HG02840 (cell line): ENCODE data around the gene ZNF511.
"Not testable (repeated sequence)": the region's sequence is repeated elsewhere in the genome, so short reads cannot be mapped to it uniquely, and the experiment has no call there.

Experiments
- ATAC-seq: cut with Tn5 transposase; IDR thresholded peaks from one replicate; pipeline ENCODE4 v1.9.1; 2021; ENCODE audit warnings: mild to moderate bottlenecking, moderate library complexity, moderate number of reproducible peaks; ENCODE audit not compliant: unreplicated experiment, low FRiP score

Gene ZNF511

DNA sequence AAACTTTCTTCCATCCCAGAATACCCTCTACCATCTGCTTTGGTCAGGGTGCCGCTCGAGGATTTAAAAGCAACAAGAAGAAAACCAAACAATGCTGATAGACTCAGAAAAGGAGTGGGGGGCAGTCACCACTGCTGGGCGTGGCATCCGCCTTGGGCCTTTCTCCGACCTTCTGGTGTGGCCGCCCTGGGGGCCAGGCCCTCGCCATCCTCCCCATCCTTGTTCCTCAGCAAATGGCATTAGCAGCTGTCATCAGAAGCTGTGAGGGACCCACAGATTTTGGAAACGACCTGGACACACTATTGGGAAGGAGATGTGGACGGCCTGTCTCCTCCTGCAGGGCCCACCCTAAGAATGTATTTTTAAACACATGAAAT is 4.0 kb downstream of the ZNF511 start:
- no peak for ATAC-seq

- no peak for ATAC-seq
Measured at GRCh38 chr10:133313192-133313591, 4.5 kb downstream of the ZNF511 start.

DNA sequence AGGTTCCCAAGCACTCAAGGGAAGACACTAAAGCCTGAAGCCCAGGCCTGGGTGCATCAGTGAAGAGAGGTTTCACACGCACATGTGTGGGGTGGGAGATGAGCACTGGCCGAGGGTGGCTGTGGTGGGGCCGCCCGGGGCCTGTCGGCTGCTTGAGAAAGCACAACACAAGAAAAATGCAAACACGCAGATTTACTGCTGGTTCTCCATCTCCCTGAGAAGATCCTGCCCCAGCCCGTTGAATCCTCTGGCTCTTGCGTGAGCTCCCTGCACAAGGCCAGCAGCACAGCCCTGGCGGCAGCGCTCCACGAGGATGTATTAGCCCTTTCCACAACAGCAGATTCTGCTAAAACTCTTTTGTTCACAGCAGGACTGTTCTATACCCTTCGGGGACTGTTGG is 6.2 kb downstream of the ZNF511 start:
- ATAC-seq: no peak

- ATAC-seq: no peak
Measured at GRCh38 chr10:133315847-133316246, 7.1 kb downstream of the ZNF511 start.

- ATAC-seq: no peak
Measured at GRCh38 chr10:133316266-133316665, 7.6 kb downstream of the ZNF511 start.

DNA sequence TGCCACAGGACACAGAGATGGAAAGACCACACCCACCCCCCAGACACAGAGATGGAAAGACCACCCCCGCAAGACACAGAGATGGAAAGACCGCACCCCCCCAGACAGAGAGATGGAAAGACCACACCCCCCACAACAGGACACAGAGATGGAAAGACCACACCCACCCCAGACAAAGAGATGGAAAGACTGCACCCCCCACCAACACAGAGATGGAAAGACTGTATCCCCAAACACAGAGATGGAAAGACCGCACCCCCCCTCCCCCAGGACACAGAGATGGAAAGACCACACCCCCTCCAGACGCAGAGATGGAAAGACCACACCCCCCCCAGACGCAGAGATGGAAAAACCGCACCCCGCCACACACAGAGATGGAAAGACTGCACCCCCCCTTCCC is 8.0 kb downstream of the ZNF511 start:
- no peak for ATAC-seq

GRCh38 chr10:133318494-133319127 is 9.9 kb downstream of the ZNF511 start:
- ATAC-seq: no peak

GRCh38 chr10:133320852-133321422 is 12.2 kb downstream of the ZNF511 start:
- not testable (repeated sequence) for ATAC-seq

DNA sequence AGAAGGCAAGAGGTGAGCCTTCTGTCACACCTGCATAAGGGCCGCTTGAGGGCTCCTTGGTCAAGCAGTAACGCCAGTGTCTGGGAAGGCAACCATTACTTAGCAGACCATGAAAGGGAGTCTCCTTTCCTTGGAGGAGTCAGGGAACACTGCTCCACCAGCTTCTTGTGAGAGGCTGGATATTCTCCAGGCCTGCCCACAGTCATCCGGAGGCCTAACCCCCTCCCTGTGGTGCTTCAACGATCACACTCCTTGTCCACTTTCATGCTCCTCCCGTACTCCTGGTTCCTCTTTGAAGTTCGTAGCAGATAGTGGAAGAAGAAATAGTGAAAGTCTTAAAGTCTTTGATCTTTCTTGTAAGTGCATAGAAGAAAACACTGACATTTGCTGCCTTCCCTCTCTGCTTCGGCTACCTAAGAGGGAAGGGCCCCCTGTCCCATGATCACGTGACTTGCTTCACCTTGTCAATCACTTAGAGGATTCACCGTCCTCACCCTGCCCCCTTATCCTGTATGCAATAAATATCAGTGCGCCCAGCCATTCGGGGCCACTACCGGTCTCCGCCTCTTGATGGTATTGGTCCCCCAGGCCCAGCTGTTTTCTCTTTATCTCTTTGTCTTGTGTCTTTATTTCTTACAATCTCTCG is 13.5 kb downstream of the ZNF511 start:
- ATAC-seq: not testable (repeated sequence)

DNA sequence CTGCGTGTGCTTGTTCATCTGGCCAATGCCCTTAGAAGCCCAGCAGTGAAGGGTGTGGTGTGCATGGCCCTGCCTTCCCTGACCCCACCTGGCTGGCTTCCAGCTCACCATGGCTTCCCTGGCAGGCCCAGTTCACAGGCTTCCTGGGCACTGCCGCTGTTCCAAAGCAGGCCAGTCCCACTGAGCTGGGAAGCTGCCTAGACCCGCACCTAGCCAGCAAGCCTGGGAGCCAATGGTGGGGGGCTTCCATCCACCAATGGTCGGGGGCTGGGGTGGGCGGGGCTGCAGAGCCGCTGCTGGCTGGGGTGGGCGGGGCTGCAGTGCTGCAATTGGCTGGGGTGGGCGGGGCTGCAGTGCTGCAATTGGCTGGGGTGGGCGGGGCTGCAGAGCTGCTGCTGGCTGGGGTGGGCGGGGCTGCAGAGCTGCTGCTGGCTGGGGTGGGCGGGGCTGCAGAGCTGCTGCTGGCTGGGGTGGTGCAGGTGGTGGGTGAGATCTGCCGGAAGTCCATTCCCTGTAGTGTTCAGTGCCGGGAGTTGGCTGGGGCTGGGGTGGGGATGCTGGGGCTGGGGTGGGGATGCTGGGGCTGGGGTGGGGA is 15.6 kb downstream of the ZNF511 start:
- no peak for ATAC-seq

DNA sequence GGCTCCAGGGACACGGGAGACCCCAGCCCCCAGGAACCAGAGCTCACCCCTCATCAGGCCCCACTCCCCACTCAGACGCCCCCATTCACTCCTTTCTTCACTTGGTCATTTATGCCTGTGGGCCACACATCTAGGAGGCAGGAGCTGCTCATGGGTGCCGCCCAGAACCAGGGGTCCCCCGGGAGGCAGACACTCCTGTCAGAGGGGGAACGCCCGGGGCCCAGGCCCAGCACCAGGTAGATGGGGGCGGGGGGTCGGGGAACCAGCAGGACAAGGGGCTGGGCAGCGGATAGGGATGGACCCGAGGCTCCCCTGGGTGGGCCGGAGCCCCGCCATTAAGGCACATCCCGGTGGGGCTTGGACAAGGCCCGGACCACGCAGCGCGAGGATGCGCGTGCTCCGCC is 16.1 kb downstream of the ZNF511 start:
- ATAC-seq: no peak

DNA sequence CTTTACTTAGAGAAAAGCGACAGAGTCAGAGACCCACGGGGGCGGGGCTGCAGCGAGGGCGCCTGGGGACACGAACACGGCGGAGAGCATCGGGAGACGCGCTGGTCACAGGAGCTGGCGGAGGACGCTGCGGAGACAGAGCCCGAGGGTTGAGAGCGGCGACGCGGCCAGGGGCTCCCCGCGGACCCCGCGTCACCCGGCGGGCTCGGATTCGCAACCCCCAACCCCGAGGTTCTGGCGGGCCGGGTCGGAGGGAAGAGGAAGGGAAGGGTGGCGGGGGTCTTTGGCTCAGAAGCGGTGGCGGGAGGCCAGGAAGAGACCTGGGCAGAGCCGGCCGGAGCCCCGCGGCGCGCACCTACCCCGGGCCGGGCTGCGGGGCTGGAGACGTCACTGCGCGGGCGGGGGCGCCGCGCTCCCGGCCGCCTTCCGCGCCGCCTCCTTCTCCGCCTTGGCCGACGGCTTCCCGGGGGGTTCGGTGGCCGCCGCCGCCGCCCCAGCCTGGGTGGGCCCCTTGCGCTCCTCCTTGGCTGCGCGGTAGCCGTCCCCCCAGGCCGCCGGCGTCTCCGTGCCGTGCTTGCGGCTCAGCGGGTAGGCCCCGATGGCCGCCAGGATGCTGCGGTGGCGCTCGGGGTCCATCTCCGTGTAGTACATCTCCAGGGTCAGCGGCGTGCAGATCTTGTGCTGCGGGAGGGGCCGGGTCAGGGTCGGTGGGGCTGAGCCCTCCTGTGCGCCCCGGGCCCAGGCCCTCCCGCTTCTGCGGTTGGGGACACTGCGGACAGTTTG is 16.9 kb downstream of the ZNF511 start:
- ATAC-seq: no peak

GRCh38 chr10:133326223-133326551 is 17.5 kb downstream of the ZNF511 start:
- ATAC-seq: no peak

- ATAC-seq: no peak
Measured at GRCh38 chr10:133326745-133327650, 18.3 kb downstream of the ZNF511 start.

GRCh38 chr10:133327651-133328357 is 19.1 kb downstream of the ZNF511 start:
- ATAC-seq: no peak

- ATAC-seq: no peak
Measured at GRCh38 chr10:133328358-133329343, 19.9 kb downstream of the ZNF511 start.

DNA sequence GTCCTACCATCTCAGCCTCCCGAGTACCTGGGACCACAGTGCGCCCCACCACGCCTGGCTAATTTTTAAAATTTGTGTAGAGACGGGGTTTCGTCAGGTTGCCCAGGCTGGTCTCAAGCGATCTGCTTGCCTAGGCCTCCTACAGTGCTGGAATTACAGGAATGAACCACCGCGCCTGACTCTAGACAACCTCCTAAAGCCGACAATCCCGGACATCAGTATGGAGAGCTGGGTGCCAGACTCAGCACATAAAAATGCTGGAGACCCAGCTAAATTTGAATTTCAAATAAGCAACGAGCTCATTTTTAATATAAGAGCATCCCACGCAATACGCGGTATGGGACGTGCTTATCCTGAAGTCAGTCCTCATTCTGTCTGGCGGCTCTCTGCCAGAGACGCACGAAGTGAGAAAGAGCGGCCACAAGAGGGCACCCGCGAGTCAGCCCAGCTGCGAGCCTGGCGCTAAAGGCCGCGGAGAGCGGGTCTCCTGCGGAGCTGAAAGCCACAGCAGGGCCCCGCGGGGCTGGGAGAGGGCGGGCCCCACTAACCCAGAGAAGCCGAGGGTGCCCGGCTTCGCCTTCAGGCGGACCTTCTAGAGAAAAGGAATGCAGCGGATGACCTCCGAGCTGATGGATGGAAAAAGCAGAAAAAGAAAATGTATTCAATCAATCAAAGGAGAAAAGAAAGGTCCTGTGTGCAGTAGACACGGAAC is 20.9 kb downstream of the ZNF511 start:
- ATAC-seq: peak; percentile 82
